ENCODE measurements around the gene KTN1. TPM values are rescaled to one million over a fixed set of nuclear protein-coding genes. Genes with fewer than 3 reads are reported as not detected.

KTN1 gene
- polyA plus RNA-seq, 2 donors = 45.8 to 63.1 TPM

Other genes with a start within 250 kb of the KTN1 start
- 1 to 10 TPM; 4.2 to 5.8 TPM for gene ATG14, start 168.4 kb upstream of the KTN1 start, polyA plus RNA-seq
- gene TBPL2, start 139.6 kb upstream of the KTN1 start, polyA plus RNA-seq = not detected

Data from esophagus (tissue), 2 donors.